HEK293T (cell line): ENCODE measurements around the gene LMTK3.

ENCODE experiments used
- ARNT ChIP-seq: fragments of 450-650 bp; IDR thresholded peaks from 2 replicates; pipeline ENCODE4 v1.6.1; 2017; ENCODE audit warnings: mild to moderate bottlenecking
- ELF4 ChIP-seq: fragments of 450-650 bp; IDR thresholded peaks from 2 replicates; pipeline ENCODE4 v1.6.1; 2017; ENCODE audit warnings: antibody characterized with exemption
- FOXA1 ChIP-seq: fragments of 450-650 bp; IDR thresholded peaks from 2 replicates; pipeline ENCODE4 v1.6.1; 2016; ENCODE audit warnings: mild to moderate bottlenecking
- LEF1 ChIP-seq: fragments of 450-650 bp; IDR thresholded peaks from 2 replicates; pipeline ENCODE4 v1.6.1; 2017; ENCODE audit warnings: mild to moderate bottlenecking, borderline replicate concordance
- SUZ12 ChIP-seq: fragments of 450-650 bp; IDR thresholded peaks from 2 replicates; pipeline ENCODE4 v1.6.1; 2016; ENCODE audit warnings: mild to moderate bottlenecking

DNA sequence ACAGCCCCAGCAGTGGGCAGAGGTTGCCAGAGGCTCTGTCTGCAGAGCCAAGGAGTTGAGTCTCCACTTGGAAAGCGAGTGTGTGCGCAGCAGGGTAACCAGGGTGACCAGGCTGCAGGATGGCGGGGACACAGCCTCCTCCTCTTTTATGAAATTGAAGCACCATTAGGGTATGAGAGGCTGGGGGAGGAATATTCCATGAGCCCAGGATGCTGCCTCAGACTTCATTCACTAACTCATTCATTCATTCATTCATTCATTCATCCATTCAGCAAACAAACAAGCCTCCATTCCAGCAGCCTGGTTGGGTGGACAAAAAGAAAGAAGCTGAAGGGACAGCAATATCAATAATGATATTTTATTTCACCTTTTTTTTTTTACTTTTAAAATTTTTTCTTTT, 6.6 kb upstream of the LMTK3 start:
- TF ChIP-seq LEF1, result no peak
- TF ChIP-seq SUZ12, result no peak
- no peak for TF ChIP-seq FOXA1
- TF ChIP-seq ARNT, result no peak
- TF ChIP-seq ELF4, result no peak
